GM19193 (cell line): ENCODE measurements around the gene SLC22A23.

Experiments
- POLR2A ChIP-seq: IDR thresholded peaks from 4 replicates; pipeline ENCODE4 v1.6.1; 2011; ENCODE audit not compliant: insufficient read depth, insufficient read length; ENCODE audit errors: extremely low read depth

Gene SLC22A23

DNA sequence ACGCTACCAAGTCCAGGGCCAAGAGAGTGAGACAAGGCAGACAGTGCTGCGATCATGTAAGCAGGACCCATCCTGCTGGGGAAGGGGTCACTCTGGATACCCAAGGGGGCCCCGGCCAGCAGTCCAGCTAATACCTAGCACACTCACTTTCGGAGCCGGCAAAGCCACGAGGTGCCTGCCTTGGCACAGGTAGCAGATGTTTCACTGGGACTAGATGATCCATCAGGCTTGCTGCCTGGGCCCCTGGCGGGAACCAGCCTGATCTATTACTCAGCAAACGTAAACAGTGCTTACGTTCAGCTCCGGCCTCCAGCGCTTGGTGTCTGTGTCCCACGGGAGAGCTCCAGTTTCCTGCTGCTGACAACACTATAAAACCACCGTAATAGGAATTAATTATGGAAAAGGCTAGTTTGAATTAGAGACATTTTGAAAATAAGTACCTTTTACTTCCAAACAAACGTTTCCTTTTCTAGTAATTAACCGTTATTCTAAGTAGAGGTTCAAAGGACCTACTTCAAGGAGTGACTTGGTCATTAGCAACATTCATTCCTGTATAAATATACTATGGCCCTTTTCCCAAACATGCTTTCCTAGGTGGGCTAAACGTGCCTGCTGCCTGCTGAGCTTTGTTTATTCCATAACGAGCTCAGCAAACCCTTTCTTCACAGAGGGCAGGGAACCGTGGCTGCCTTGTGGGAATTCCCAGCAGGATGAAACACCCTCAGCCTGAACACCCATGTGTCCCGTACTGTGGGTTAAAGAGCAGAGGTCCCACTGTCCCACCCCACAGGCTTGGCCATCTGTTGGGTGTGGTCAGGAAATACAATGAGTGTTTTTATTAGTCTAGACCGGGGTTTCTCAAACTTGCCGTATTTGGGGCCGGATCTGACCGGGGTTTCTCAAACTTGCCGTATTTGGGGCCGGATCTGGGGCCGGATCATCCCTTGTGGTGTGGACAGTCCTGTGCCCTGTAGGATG, 18.4 kb downstream of the SLC22A23 start:
- no peak for TF ChIP-seq POLR2A

DNA sequence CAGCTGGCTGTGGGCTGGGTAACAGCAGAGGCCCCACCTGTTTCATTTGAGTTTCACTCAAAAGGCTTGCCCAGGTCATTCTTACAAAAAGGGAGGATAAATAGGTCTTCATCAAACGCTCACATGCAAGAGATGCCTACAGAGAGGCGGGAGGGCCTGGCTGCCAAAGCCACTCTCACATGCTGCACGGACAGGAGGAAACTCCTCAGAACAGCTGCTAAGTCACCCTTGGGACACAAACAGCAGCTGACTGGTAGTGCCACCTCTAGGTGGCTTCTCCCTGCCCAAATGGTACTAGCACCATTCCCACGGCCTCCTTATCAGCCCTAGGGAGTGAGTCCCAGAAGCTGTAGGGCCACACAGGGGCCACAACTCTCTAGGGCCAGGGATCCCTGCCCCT, 23.8 kb downstream of the SLC22A23 start:
- no peak for TF ChIP-seq POLR2A

DNA sequence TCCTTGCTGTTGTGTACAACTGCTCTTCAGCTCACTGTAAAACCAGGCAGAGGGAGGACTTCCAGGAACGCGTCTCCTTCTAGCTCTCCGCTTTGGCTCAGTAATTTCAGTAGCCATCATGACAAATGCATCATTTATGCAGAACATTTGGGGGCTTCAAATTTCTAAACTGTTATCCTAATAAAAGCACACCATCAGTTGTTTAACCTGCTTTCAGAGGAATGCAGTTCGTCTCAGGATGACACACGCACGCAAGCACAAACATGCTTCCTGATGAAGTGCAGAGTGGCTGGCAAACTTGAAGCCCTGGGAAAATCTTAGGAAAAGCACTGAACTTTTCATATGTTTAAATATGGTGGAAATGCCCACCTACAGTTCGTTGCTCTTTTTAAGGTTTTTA, 24.4 kb downstream of the SLC22A23 start:
- no peak for TF ChIP-seq POLR2A

DNA sequence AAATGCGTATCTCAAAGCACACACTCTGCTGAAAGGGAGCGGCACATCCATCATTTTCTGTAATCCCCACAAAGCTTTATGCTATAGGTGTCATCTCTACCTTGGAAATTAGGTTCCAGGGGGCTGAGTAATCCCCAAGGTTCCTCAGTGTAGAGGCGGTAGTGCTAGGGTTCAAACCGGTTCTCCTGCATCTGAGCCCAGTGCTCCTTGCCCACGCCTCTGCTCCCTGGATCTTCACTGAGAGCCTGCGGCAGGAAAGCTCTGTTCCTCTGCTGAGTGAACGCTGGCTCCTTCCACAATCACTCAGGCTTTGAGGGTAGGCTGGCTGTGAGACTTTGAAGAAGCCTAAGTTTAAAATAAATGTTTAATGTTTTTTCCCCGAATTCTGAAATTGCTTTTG, 24.9 kb downstream of the SLC22A23 start:
- TF ChIP-seq POLR2A: no peak

DNA sequence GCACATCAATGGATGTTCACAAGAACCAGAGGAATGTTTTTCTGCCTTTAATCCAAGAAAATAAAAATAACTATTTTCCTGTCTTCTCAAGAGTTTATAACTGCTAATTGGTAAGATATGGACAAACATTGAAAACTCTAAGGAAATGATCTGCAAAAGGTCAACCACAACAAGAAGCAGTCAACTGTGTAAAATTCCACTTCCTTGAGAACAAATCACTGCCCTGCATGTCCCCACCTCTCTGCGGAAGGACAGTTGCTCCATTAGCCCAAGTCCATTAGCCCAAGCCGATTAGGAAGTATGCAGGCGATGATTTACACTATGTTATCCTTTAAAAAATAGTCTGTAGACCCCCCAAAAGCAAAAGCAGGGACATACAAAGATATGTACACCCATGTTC, 27.6 kb downstream of the SLC22A23 start:
- no peak for TF ChIP-seq POLR2A

DNA sequence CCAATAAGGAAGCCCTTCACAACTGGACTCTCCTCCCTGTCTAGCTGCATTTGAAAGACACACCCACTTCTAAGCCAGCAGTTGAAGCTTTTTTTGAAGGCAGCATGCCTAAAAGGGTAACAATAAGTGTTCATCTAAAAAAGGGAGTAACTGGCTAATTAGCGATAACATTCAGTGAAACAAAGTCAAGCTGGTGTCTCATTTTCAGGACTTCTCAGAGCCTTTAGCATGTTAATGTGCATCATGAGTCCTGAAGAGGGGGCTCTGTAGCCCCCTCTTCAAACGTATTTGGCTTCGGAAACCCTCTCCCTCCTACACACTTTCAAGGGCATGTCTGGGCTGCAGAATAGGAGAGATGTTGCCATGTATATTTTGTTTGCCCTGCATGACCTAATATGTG, 28.1 kb downstream of the SLC22A23 start:
- no peak for TF ChIP-seq POLR2A

DNA sequence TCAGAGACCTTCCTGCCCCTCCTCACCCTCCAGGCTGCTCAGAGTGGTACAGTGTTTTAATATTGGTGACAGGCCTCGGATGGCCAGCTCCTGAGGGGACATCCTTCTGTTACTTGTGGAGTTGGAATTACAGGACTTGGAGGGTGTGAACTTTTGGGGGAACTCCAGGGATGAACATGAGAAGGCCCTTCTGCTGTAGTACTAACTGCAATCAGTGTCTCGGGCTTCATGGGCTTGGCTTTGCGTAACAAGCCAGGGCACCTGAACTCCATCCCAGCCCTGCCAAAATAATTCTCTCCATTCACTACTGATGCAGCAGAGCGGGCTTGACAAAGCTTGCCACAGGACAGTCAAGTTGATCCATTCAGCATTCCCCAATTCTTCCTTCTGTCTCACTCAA, 28.6 kb downstream of the SLC22A23 start:
- TF ChIP-seq POLR2A: no peak

DNA sequence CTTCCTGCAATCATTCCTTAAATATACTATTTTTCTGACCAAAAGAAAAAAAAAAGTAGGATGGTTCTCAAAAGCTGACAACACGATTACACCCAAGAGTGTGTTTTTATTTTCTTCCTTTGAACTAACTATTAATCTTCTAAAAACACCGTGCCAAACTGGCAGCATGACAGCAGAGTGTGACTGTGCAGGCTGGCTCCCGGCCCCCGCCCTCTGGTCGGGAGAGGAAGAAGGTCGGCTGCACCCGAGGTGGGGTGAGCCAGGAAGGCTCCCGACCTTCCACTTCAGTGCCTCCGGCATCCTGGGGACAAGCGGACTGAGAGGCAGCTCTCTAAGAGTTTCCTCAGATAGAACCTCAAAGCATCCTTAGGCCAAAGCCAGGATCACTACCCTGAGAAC, 29.2 kb downstream of the SLC22A23 start:
- TF ChIP-seq POLR2A: no peak

DNA sequence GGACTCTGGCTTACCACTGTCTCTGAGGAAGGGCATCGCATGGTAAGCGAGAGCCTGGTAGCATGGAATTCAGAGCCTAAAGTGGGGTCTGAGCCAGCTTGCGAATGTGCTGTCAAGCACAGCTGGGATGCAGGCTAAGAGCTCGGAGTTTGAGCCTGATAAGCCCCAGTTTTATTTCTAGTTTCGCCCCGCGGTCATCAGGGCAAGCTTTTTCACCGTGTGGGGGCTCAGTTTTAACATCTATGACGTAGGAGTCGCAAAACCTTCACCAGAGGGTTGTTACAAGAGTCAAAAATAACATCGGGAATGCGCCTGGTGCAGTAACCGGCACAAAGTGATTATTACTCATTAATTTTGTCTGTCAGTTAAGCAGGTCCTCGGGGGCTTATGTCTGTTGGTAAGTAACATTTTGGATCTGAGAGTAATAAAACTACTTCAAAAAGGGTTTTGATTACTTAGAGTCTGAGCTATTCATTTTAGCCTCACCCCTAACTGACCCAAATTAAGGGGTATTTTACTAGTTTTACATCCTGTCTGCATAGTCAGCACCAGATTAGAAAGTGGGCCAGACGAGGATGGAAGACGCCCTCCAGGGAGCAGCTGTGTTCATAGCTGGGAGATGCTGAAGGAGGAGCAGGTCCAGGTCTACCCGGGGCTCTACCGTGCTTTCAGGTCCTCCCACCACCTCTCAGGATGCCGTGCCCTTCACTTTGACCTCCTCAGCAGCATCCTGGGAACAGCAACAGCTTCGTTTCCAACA, 29.7 kb downstream of the SLC22A23 start:
- TF ChIP-seq POLR2A: no peak

DNA sequence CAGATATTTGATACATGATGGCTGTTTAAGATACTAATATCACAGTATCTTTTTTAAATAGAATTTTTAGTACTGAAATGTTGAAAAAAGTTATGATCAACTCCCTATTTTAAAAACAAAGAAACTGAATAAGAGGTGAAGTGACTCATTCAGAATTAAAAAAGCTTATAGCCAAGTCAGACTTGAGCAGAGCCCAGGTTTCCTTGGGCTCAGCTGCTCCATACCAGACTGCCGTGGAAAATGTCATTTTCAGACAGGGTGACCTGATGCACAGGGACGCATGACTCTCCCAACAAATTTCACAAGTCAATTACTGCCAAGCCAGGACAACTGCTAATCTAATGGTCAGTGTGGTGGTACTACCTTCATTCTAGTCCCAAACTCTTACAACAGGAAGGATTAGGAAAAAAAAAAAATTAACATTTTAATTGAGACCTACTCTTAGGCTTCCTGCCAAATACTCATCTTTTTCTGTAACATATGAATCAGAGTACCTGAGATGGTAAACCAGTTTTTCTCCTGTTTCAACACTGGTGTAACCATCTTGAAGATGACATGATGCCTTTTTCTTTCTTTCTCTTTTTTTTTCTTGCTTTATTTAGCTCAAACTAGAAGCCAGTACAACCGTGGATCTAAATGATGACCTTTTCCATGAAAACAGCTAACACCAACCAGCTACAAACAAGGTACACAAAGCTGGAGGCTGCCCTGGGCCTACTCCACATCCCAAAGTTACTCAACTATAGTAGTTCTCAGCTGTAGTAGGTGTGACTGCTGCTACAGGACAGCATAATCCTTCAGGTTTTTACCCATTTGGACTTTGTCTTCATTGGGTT, 30.5 kb downstream of the SLC22A23 start:
- no peak for TF ChIP-seq POLR2A

DNA sequence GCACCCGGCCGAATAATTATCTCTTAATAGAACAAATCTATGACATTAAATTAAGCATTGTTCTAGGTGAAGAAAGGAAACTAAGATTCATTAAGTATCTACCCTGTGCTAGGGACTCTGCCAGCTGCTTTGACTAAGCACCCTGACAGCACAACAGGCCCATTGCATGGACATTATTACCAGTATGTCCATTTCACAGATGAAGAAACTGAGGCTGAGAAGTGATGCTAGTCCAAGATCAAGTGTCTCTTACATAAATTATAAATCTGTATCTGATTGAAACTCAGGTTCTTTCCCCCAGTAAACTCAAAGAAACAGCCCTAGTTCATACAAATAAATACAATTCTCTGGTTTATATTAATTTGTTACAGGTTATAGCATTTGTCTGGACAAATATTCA, 31.3 kb downstream of the SLC22A23 start:
- no peak for TF ChIP-seq POLR2A

DNA sequence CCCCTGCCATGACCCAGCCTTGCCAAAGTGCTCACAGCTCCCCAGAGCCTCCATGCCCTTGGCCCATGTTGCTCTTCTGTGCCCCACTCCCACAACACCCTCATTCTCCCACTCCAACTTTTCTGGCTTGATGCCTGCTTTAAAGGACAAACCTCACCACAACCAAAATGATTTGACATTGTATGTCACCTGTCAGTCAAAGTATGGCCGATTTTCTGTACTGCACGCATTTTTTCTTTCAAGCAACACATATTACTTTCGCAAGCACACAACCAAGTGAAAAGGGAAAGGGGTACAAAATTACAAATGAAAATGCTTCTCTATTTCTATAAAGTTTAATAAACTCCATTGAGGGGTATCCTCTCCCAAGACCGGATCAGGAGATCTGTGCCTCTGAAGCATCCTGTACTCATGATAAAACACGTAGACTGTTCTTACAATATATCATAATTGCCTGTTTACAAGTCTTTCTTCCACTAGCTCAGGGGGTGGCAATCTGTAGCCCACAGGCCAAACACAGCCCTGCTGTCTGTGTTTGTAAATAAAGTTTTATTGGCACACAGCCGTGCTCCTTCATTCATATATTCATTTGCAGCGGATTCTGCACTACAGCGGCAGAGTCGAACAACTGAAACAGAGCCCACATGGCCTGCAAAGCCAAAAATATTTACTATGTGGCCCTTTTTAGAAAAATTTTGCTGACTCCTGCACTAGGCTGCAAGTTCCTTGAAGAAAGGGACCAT, 32.5 kb downstream of the SLC22A23 start:
- TF ChIP-seq POLR2A: no peak

DNA sequence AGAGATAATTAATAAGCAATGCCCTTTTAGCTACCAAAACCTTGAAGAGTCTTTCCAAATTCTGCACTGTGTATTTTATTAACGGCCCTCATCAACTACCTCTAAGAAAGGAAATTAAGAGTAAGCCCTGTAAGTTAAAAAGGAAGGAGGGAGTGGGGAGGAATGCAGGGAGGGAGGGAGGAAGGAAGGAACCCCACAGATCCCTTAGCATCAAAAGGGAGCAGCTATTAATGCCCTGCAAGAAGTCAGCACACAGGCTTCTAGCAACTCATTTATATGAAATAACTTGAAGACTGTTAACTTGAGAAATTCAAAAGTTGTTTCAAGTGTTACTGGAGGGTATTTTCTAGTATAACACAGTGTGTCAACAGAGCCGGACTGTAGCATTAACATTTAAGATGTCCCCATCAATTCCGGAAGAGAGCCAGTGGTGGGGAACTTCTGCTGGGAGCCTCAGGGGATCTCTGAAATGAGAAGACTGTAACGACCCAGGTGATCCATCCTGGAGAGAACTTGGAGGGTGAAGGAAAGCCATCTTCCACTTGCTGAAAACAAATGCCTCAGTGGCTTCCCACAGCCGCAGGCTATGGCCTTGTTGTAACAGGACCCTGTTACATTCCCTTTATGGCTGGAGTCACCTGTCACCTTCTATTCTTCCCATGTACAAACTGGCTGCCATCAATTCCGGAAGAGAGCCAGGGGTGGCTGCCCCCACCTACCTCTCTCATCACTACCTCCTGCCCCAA, 33.2 kb downstream of the SLC22A23 start:
- TF ChIP-seq POLR2A: no peak
